DOHH2 (cell line): ENCODE results near the gene CETN1.

Experiments used
- CTCF ChIP-seq: fragments of 200-600 bp; sonication (generic); IDR thresholded peaks from one replicate; pipeline ENCODE4 v1.5.1; 2014; ENCODE audit warnings: antibody characterized with exemption, mild to moderate bottlenecking, low read depth, low read length; ENCODE audit not compliant: poor library complexity, severe bottlenecking
- EZH2phosphoT487 ChIP-seq: fragments of 200-600 bp; sonication (generic); IDR thresholded peaks from 2 replicates; pipeline ENCODE4 v1.6.1; 2017; ENCODE audit warnings: borderline replicate concordance, mild to moderate bottlenecking, antibody characterized with exemption, low read length, moderate library complexity, mixed read lengths

GRCh38 chr18:549967-550366 lies 30.2 kb upstream of the CETN1 start:
- TF ChIP-seq CTCF (no peak), EZH2phosphoT487 (no peak)
